ENCODE measurements around the gene CTDSPL. TPM values are rescaled to one million over a fixed set of nuclear protein-coding genes. Genes with fewer than 3 reads are reported as not detected.
"Not testable (repeated sequence)": the region's sequence is repeated elsewhere in the genome, so short reads cannot be mapped to it uniquely, and the experiment has no call there.

The CTDSPL gene, protein sequence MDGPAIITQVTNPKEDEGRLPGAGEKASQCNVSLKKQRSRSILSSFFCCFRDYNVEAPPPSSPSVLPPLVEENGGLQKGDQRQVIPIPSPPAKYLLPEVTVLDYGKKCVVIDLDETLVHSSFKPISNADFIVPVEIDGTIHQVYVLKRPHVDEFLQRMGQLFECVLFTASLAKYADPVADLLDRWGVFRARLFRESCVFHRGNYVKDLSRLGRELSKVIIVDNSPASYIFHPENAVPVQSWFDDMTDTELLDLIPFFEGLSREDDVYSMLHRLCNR
- 1 to 10 TPM in 1 of 2 experiments, under 1 TPM in 1; 0.90 to 2.1 TPM for total RNA-seq

DNA sequence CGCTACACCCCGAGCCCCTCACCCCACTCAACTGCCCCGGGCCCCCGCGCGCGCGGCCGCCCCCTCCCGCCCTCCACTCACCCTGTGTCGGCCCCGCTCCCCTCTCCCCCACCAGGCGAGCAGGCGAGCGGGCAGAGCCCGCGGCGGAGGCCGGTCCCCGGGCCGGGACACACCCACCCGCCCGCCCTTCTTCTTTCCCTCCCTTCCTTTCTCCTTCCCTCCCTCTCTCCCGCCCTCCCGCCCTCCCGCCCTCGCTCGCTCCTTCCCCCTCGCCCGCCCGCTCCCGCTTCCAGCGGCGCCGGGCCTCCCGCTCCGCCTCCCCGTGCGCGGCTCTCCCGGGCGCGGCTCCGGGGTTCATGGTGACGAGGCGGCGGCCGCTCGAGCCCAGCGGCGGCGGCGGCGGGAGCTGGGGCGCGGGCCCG, at the start of gene CTDSPL:
Gene CTDSPL, plus strand, starts transcription at position 261 of the 422 bp plus-strand sequence. CDS start 320 bp downstream, outside the sequence.
- ATAC-seq (peak; percentile 18), DNase-seq (no peak)
- Mint-ChIP-seq H3K4me1 (ENCODE audit: low read depth) (peaks cover 19% of the 10 kb centered on the region), H3K27ac (peak within 1 kb of the TSS; percentile 18), H3K4me3 (peak within 1 kb of the TSS; percentile 73), H3K9me3 (ENCODE audit: insufficient read depth) (no peaks in the 10 kb centered on the region), H3K36me3 (ENCODE audit: low read depth) (no peaks in the 10 kb centered on the region), H3K27me3 (ENCODE audit: low read depth) (peaks cover 58% of the 10 kb centered on the region)
- POLR2A ChIA-PET = no interaction called here
- CTCF ChIA-PET = no interaction called here

DNA sequence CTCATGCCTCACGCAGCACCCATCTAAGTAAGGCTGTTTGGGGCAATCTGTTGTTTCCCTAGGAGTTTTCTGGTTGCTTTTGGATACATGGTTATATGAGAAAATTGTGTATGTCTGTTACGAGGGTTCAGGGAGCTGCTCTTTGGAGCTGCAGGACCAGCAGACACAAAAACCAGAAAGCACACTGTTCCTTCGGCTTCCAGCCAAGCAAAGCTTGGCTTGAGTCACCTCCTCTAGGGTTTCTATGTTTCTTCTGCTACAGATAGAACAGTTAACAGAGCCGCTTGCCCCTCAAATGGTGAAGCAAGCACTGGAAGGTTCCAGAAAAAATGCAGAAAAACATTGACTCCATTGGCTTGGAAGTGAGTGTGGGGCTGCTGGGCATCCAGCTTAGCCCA, 49.2 kb upstream of the CTDSPL start:
- no peak overlapping the region for H3K4me3 Mint-ChIP-seq
- no peak overlapping the region for H3K27ac Mint-ChIP-seq
- no peak for DNase-seq
- no peaks in the 10 kb centered on the region for H3K27me3 Mint-ChIP-seq (ENCODE audit: low read depth)
- H3K9me3 Mint-ChIP-seq (ENCODE audit: insufficient read depth) = no peaks in the 10 kb centered on the region
- ChIA-PET POLR2A (no interaction called here), CTCF (no interaction called here)
- no peaks in the 10 kb centered on the region for H3K36me3 Mint-ChIP-seq (ENCODE audit: low read depth)
- no peaks in the 10 kb centered on the region for H3K4me1 Mint-ChIP-seq (ENCODE audit: low read depth)
- no peak for ATAC-seq

DNA sequence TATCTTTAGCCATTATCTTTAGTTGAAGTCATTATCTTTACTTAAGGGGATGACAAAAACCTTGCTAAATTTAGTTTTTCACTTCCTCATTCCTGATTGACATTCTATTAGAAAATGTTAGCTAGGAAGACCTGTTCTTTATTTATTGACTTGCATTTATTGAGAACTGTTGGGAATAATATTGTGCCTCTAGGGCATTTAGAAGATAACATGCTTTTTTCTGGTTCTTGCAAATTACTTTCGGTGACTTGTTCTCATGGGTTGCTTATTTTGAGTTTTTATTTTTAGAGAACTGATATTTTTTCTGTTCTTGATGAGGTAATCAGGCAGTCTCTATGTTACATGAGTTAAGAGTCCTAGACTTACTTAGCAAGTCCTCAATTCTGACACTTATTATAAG, 48.3 kb upstream of the CTDSPL start:
- no peak for ATAC-seq
- no peak for DNase-seq
- Mint-ChIP-seq H3K36me3 (ENCODE audit: low read depth) (no peaks in the 10 kb centered on the region), H3K9me3 (ENCODE audit: insufficient read depth) (no peaks in the 10 kb centered on the region), H3K4me3 (no peak overlapping the region), H3K4me1 (ENCODE audit: low read depth) (no peaks in the 10 kb centered on the region), H3K27ac (no peak overlapping the region), H3K27me3 (ENCODE audit: low read depth) (no peaks in the 10 kb centered on the region)
- ChIA-PET POLR2A (no interaction called here), CTCF (no interaction called here)

DNA sequence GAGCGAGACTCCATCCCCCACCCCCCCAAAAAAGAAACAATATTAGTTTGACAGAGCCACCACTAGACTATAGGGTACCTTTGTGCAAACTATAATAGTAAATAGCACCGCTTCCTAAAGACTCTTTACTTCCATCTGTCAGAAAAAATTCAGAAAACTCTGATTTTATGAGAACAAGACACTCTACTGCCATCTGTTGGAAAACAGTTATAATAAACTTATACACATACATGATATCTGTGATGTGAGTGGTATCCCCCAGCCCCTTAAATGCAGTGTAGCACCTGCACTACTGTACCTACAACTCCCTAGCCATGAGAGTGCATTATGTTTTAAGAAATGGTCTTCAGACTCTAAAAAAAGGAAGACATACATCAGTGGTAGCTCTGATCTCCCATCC, 47.1 kb upstream of the CTDSPL start:
- POLR2A ChIA-PET = no interaction called here
- Mint-ChIP-seq H3K4me1 (ENCODE audit: low read depth) (no peaks in the 10 kb centered on the region), H3K4me3 (no peak overlapping the region), H3K36me3 (ENCODE audit: low read depth) (no peaks in the 10 kb centered on the region), H3K9me3 (ENCODE audit: insufficient read depth) (no peaks in the 10 kb centered on the region), H3K27ac (no peak overlapping the region), H3K27me3 (ENCODE audit: low read depth) (no peaks in the 10 kb centered on the region)
- CTCF ChIA-PET = interaction anchor here (1.0 to 1.3 kb wide), 3 partner anchors 9 to 12 kb away, joined by 3 to 4 read pairs (median 3); no protein-coding TSS in a partner anchor
- DNase-seq (no peak), ATAC-seq (no peak)

DNA sequence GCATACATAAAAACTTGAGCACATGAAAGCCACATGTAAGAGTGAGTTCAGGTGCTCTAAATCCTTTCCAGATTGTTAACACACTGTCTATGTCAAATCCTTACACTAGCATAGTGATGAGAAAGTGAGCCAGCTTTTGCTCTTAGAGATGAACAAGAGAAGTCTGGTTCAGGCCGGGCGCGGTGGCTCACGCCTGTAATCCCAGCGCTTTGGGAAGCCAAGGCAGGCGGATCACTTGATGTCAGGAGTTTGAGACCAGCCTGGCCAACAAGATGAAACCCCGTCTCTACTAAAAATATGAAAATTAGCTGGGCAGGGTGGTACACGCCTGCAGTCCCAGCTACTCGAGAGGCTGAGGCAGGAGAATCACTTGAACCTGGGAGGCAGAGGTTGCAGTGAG, 46.5 kb upstream of the CTDSPL start:
- H3K27me3 Mint-ChIP-seq (ENCODE audit: low read depth); H3K36me3 Mint-ChIP-seq (ENCODE audit: low read depth); H3K9me3 Mint-ChIP-seq (ENCODE audit: insufficient read depth); POLR2A ChIA-PET; H3K4me3 Mint-ChIP-seq; H3K27ac Mint-ChIP-seq; ATAC-seq; DNase-seq; H3K4me1 Mint-ChIP-seq (ENCODE audit: low read depth): not testable (repeated sequence)
- CTCF ChIA-PET = interaction anchor here (0.6 to 1.3 kb wide), 4 partner anchors 10 to 196 kb away, joined by 3 to 4 read pairs (median 3); no protein-coding TSS in a partner anchor

DNA sequence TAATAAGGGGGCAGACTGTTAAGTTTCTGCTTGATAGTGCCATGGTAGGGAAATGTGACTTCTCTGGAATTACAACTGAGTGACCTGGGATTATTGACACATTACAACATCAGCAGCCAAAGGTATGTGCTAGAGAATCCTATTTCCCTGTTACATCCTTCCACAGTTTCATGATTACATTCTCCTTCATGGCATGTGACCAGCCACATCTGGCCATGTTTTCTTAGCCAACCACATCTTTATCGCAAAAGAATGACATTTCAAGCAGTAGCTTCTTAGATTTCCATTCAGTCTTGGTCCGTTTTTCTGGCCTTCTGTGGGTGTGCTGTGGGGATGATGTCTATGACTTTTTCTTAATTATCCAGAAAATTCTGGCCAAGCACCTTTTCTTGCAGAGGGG, 45.4 kb upstream of the CTDSPL start:
- Mint-ChIP-seq H3K9me3 (ENCODE audit: insufficient read depth) (no peaks in the 10 kb centered on the region), H3K4me1 (ENCODE audit: low read depth) (no peaks in the 10 kb centered on the region), H3K27me3 (ENCODE audit: low read depth) (peaks cover 4% of the 10 kb centered on the region), H3K4me3 (no peak overlapping the region), H3K36me3 (ENCODE audit: low read depth) (no peaks in the 10 kb centered on the region), H3K27ac (no peak overlapping the region)
- ChIA-PET CTCF (no interaction called here), POLR2A (no interaction called here)
- DNase-seq (no peak), ATAC-seq (no peak)

DNA sequence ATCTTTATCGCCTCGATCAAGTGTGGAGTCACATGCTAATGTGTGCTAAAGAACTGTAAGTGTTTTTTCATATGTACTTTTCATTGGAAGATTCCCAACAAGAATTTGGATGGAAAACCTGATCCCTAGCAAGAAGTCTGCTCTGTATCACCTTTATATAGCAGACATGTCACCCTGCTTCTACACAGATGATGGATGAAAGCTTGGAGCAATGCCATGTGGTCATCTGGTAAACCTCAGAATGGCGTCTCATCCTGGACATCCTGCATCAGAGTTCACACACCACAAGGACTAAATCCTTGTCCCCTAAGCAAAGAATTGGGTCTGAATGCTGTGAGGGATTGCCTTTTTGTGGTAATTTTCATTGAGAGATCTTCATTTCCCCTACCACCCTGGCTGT, 42.1 kb upstream of the CTDSPL start:
- CTCF ChIA-PET = interaction anchor here (1.2 kb wide), 1 partner anchor 13 kb away, joined by 3 read pairs; no protein-coding TSS in a partner anchor
- no peaks in the 10 kb centered on the region for H3K4me1 Mint-ChIP-seq (ENCODE audit: low read depth)

DNA sequence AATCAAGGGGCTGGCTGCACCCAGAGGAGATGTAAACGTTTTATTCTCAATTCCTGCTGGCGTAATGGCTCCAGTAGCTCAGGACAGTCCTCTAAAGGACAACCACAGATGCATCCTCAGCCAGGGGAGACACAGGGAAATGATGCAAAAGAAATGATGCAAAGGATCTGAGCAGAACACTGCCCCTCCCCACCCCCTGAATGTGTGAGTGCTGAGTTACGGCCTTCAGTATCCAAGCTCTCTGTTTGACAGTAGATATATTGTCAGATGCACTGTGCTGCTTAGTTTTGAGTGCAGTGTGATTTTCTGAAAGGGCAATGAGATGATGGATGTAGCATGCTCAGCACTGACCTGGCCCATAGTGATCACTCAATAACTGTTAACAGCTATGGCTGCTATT, 41.4 kb upstream of the CTDSPL start:
- Mint-ChIP-seq H3K27me3 (ENCODE audit: low read depth) (peaks cover 5% of the 10 kb centered on the region), H3K27ac (no peak overlapping the region), H3K36me3 (ENCODE audit: low read depth) (no peaks in the 10 kb centered on the region), H3K9me3 (ENCODE audit: insufficient read depth) (no peaks in the 10 kb centered on the region), H3K4me1 (ENCODE audit: low read depth) (no peaks in the 10 kb centered on the region), H3K4me3 (no peak overlapping the region)
- DNase-seq (no peak), ATAC-seq (no peak)
- ChIA-PET CTCF (no interaction called here), POLR2A (no interaction called here)

More for the DNA sequence above, 42.1 kb upstream of the CTDSPL start:
- ATAC-seq (no peak), DNase-seq (no peak)
- H3K27ac Mint-ChIP-seq = no peak overlapping the region
- H3K27me3 Mint-ChIP-seq (ENCODE audit: low read depth) = peaks cover 5% of the 10 kb centered on the region
- no peaks in the 10 kb centered on the region for H3K9me3 Mint-ChIP-seq (ENCODE audit: insufficient read depth)
- POLR2A ChIA-PET = no interaction called here
- H3K36me3 Mint-ChIP-seq (ENCODE audit: low read depth) = no peaks in the 10 kb centered on the region
- no peak overlapping the region for H3K4me3 Mint-ChIP-seq

DNA sequence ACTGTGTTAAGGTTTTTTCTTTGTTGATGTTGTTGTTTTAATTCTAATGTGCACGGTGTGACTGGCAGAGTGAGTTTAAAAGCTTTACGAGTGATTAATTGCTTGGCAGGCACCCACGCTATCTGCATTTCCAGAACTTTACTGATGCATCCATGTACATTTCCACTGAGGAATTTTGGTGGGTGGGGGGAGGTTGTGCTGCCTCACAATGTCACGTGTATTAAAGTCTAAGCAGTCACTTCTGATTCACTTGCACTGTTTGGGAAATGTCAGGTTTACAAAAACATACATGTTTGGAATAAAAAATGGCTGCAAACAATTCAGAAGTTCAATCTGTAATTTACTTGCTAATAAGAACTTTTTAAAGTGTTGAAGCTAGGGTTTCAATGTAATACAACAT, 38.5 kb upstream of the CTDSPL start:
- ChIA-PET POLR2A (no interaction called here), CTCF (no interaction called here)
- H3K4me3 Mint-ChIP-seq = no peak overlapping the region
- H3K9me3 Mint-ChIP-seq (ENCODE audit: insufficient read depth) = no peaks in the 10 kb centered on the region
- H3K27me3 Mint-ChIP-seq (ENCODE audit: low read depth) = peaks cover 24% of the 10 kb centered on the region
- ATAC-seq (no peak), DNase-seq (no peak)
- no peak overlapping the region for H3K27ac Mint-ChIP-seq
- H3K36me3 Mint-ChIP-seq (ENCODE audit: low read depth) = no peaks in the 10 kb centered on the region
- H3K4me1 Mint-ChIP-seq (ENCODE audit: low read depth) = no peaks in the 10 kb centered on the region

DNA sequence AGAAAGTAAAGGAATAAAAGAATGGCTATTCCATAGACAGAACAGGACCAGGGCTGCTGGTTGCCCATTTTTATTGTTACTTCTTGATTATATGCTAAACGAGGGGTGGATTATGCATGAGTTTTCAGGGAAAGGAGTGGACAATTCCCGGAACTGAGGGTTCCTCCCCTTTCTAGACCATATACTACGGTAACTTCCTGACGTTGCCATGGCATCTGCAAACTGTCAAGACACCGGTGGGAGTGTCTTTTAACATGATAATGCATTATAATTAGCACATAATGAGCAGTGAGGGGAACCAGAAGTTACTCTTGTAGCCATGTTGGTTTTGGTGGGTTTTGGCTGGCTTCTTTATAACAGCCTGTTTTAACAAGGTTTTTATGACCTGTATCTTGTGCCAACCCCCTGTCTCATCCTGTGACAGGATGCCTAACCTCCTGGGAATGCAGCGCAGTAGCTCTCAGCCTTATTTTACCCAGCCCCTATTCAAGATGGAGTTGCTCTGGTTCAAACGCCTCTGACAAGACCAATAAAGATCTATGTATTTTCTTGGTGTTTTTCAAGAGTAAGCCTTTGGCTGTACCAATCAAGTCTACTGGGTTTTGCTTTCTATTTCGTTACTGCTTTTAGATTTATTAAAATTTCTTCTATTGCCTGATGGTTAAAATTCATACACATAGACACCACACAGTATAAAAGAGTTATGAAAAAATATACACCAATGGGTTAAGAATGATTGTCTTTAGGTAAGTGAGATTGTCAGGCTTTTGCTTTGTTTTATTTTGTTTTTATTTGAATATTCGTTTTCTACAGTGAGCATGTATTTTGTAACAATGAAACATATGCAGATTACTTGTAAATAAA, 37.4 kb upstream of the CTDSPL start:
- DNase-seq (no peak), ATAC-seq (no peak)
- Mint-ChIP-seq H3K9me3 (ENCODE audit: insufficient read depth) (no peaks in the 10 kb centered on the region), H3K36me3 (ENCODE audit: low read depth) (no peaks in the 10 kb centered on the region), H3K27me3 (ENCODE audit: low read depth) (peaks cover 25% of the 10 kb centered on the region), H3K27ac (no peak overlapping the region), H3K4me3 (no peak overlapping the region), H3K4me1 (ENCODE audit: low read depth) (no peaks in the 10 kb centered on the region)
- ChIA-PET CTCF (no interaction called here), POLR2A (no interaction called here)

DNA sequence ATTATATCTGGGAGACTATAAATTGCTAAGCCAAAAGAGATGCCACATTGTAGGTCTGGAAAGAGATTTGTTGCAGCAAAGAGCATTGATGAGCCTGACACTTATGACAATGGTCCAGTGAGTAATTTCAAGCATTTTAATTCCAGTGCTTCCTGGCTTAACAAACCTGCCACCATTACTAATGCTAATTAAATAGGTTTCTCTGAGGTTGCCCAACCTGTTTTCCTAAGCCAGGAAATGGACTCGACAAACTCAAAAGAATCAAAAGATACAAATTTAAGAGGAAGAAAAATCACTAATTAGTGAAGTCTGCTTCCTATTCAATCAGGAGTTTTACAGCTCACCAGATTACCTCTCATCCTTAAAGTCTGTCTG, 36.7 kb upstream of the CTDSPL start:
- ATAC-seq = no peak
- Mint-ChIP-seq H3K9me3 (ENCODE audit: insufficient read depth) (no peaks in the 10 kb centered on the region), H3K27me3 (ENCODE audit: low read depth) (peaks cover 25% of the 10 kb centered on the region)

DNA sequence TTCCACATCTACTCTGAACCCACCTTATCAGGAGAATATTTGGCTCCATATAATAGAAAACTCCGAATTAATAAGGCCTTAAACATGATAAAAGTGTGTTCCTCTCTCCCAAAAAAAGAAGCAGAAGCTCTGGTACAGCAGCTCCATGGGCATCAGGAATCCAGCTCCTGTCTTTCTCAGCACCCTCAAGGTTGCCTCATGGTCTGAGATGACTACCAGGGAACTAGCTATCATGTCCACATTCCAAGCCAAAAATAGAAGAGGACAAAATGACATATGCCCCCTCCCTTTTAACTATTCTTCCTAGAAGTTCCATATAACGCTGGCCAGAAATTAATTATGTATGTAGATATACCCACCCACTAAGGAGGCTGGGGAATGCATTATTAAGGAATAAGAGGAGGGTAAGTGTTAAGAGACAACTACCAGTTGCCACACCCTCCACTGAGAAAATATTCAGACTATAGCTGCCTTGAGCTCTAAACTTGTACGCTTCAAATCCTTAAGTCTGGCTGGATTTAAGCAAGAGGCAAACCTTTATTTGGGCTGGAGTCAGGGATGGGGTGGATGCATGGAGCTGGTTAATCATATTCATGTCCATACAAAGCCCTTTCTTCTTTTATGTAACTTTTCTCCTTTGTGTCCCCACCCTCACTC, 35.8 kb upstream of the CTDSPL start:
- Mint-ChIP-seq H3K4me3 (no peak overlapping the region), H3K27me3 (ENCODE audit: low read depth) (peaks cover 25% of the 10 kb centered on the region), H3K9me3 (ENCODE audit: insufficient read depth) (no peaks in the 10 kb centered on the region), H3K27ac (no peak overlapping the region), H3K36me3 (ENCODE audit: low read depth) (no peaks in the 10 kb centered on the region), H3K4me1 (ENCODE audit: low read depth) (no peaks in the 10 kb centered on the region)
- DNase-seq (no peak), ATAC-seq (no peak)
- ChIA-PET POLR2A (no interaction called here), CTCF (interaction anchor here (0.6 to 1.1 kb wide), 2 partner anchors 11 to 142 kb away, joined by 3 read pairs; no protein-coding TSS in a partner anchor)

More for the DNA sequence above, 36.7 kb upstream of the CTDSPL start:
- no peak overlapping the region for H3K27ac Mint-ChIP-seq
- H3K36me3 Mint-ChIP-seq (ENCODE audit: low read depth) = no peaks in the 10 kb centered on the region
- DNase-seq = no peak
- CTCF ChIA-PET = no interaction called here
- POLR2A ChIA-PET = no interaction called here
- no peaks in the 10 kb centered on the region for H3K4me1 Mint-ChIP-seq (ENCODE audit: low read depth)
- H3K4me3 Mint-ChIP-seq = no peak overlapping the region

Measured in activated CD8-positive, alpha-beta T cell treated with anti-CD3 and anti-CD28 coated beads, Interleukin-2, amount 10 ng/mL, durations not matched to agents 7 days and 5 days (primary cell).